Adrenal gland (tissue), 12 donors: Measurements from ENCODE around the gene DNAH12. TPM values are rescaled to one million over a fixed set of nuclear protein-coding genes. Genes with fewer than 3 reads are reported as not detected.

Source experiments
- DNase-seq, 7 donors: peaks; one replicate each; pipeline ENCODE4 v3.0.0-alpha.2; 2019 to 2020
- H3K27ac ChIP-seq, 5 donors: fragments of 200-600 bp; sonication (generic) in 4 of 5; 1 replicate in 3 of 5; 2 replicates in 2 of 5; pipeline versions ENCODE4 v1.5.1 to v1.8.0; 2016 to 2020; ENCODE audit warnings: mild to moderate bottlenecking in 1 of 5
- H3K27me3 ChIP-seq: fragments of 200-600 bp; 2 replicates; pipeline ENCODE4 v1.8.0; 2021
- H3K36me3 ChIP-seq, 2 donors: fragments of 200-600 bp; replicated peaks in 1 of 2; 1 replicate in 1 of 2; 2 replicates in 1 of 2; pipeline versions ENCODE4 v1.5.1 to v1.8.0; 2018 to 2022
- H3K4me1 ChIP-seq, 2 donors: fragments of 200-600 bp; replicated peaks in 1 of 2; 1 replicate in 1 of 2; 2 replicates in 1 of 2; pipeline versions ENCODE4 v1.5.1 to v1.8.0; 2018 to 2021
- H3K4me3 ChIP-seq, 4 donors: fragments of 200-600 bp; sonication (generic) in 3 of 4; one replicate each; pipeline ENCODE4 v1.5.1; 2016 to 2018
- H3K9me3 ChIP-seq, 3 donors: fragments of 200-600 bp; sonication (generic) in 1 of 3; replicated peaks in 1 of 3; 1 replicate in 2 of 3; 2 replicates in 1 of 3; pipeline versions ENCODE4 v1.5.1 to v1.8.0; 2016 to 2021
- POLR2A ChIP-seq, 2 donors: fragments of 450-650 bp; IDR thresholded peaks; one replicate each; pipeline ENCODE4 v1.6.1; 2017; ENCODE audit warnings: antibody characterized with exemption in 2 of 2, mild to moderate bottlenecking in 2 of 2, moderate library complexity in 1 of 2
- WGBS, 4 donors: extraction: QIAGEN DNeasy Blood & Tissue Kit in 2 of 4; methylation state at CpG; one replicate each; pipeline versions ENCODE4 v1.1.5 to v1.1.7; 2013 to 2017; 5-methylcytosine and 5-hydroxymethylcytosine counted together
- intact Hi-C, 2 donors: fragments of 100-400 bp; cut with DNase I; formaldehyde crosslinking; loops; one replicate each; pipeline versions ENCODE4 v1.14.1 to v1.15.0; 2022 to 2023
- polyA plus RNA-seq, 3 donors: library from polyadenylated mRNA; stranded (reverse); fragments of 200-250 nt in 2 of 3; fragments of 350-450 nt in 1 of 3; fragmentation: Illumina TruSeq in 1 of 3; extraction: RNeasy Lipid Tissue Mini Kit (QIAGEN cat#74804) in 1 of 3; gene quantifications; one replicate each; pipeline ENCODE4 v1.2.3, GENCODE V29; 2013 to 2014
- total RNA-seq, 9 donors: library from RNA; depleted of rRNA in 4 of 9; stranded (reverse); fragments of >200 nt in 4 of 9; fragments of 120-200 nt in 1 of 9; fragmentation: NEBNext Ultra II Directional in 1 of 9; extraction: Animal tissue kit (Norgen Biotek cat#: 25700) in 1 of 9; gene quantifications; one replicate each; pipeline versions ENCODE4 v1.1.0 to v1.2.4, GENCODE V29; 2013 to 2023
- TF ChIP-seq, protein P1 (sequence below), 6 experiments: fragments of 450-650 bp in 4 of 6; fragments of 200-600 bp in 2 of 6; sonication (generic) in 1 of 6; IDR thresholded peaks; 1 replicate in 5 of 6; 2 replicates in 1 of 6; pipeline versions ENCODE4 v1.5.1 to v1.8.0; 2016 to 2021; ENCODE audit warnings: antibody characterized with exemption in 6 of 6, mild to moderate bottlenecking in 2 of 6, moderate library complexity in 1 of 6
- donor health status: healthy with polysubstance abuse.
- donor health status: Bipolar disorder and iron deficiency.
- donor health status: DM: yes; HTN: yes; CAD: no.
- donor health status: DM: no; HTN: no; CAD: no.
- donor health status: DM: no; HTN: no; CAD: no.
- donor health status: DM: yes; HTN: yes; CAD: no.

Gene DNAH12
- total and polyA plus RNA-seq, 12 donors, result 0.16 to 1.8 (median 0.58) TPM

DNA sequence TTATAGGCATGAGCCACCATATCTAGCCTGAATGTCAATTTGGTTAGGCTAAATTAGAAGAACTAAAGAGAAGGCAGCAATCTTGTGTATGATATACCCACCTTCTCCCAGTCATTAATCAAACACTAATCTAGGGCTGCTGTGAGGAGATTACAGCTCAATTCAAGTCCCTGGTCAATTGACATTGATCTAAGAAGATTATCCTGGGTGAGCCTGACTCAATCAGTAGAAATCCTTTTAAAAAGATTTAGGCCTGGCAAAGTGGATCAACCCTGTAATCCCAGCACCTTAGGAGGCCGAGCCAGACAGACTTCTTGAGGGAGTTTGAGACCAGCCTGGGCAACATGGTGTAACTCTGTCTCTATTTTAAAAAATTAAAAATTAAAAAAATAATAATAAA, 2.5 kb upstream of the DNAH12 start:
- no peak overlapping the region for H3K27ac ChIP-seq
- TF ChIP-seq, protein P1, sequence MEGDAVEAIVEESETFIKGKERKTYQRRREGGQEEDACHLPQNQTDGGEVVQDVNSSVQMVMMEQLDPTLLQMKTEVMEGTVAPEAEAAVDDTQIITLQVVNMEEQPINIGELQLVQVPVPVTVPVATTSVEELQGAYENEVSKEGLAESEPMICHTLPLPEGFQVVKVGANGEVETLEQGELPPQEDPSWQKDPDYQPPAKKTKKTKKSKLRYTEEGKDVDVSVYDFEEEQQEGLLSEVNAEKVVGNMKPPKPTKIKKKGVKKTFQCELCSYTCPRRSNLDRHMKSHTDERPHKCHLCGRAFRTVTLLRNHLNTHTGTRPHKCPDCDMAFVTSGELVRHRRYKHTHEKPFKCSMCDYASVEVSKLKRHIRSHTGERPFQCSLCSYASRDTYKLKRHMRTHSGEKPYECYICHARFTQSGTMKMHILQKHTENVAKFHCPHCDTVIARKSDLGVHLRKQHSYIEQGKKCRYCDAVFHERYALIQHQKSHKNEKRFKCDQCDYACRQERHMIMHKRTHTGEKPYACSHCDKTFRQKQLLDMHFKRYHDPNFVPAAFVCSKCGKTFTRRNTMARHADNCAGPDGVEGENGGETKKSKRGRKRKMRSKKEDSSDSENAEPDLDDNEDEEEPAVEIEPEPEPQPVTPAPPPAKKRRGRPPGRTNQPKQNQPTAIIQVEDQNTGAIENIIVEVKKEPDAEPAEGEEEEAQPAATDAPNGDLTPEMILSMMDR (IDR thresholded peaks at IDR 0.05), result no peak
- TF ChIP-seq POLR2A (IDR thresholded peaks at IDR 0.05), result no peak
- no peaks in the 10 kb centered on the region for H3K9me3 ChIP-seq
- peaks cover 6 to 19% of the 10 kb centered on the region in 2 donors for H3K4me1 ChIP-seq
- intact Hi-C loops, result no loop called here
- no peaks in the 10 kb centered on the region for H3K27me3 ChIP-seq
- no peak overlapping the region for H3K4me3 ChIP-seq
- no peak for DNase-seq
- 88 to 100% (median 92%) methylated on average over 1 of the region's 1 CpG for WGBS, 4 donors
- H3K36me3 ChIP-seq, result no peaks in the 10 kb centered on the region

DNA sequence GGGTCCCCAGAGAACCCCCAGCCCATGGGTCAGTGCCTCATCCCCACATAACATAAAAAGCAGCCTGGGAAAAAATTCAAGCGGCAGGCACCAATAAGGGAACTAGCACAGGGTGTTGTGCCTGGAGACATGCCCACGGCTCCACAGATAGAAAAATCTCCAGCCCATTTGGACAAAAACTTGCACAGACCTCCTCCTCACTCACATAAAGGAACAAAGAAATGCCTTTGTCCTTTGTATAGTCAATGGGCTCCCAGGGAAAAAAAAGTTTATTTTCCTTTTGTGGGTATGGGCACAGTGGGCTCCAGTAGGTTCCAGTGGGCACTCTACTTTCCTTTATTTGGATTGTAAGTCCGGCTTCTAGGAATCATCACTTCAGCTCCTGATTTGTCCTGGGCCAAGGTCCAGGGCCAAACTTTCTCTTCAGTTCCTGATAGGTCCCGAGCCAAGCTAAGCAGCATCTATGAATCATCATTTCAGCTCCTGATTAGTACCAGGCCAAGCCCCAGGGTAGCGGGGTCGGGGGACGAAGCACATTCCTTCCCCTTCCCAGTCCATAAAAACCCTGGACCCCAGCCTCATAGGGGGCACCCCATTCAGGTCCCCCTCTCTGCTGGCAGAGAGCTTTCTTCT, 1.6 kb upstream of the DNAH12 start:
- intact Hi-C loops, result no loop called here
- DNase-seq, result peak; percentile 42 to 81 (median 74)
- WGBS, 4 donors, result 37 to 49% (median 46%) methylated on average over 7 of the region's 7 CpGs
- Histone ChIP-seq H3K36me3 (no peaks in the 10 kb centered on the region), H3K4me1 (peaks cover 6 to 19% of the 10 kb centered on the region in 2 donors), H3K27me3 (no peaks in the 10 kb centered on the region), H3K9me3 (no peaks in the 10 kb centered on the region), H3K4me3 (no peak overlapping the region), H3K27ac (peak overlapping the region in 4 of 5 donors; percentile 7 to 51 (median 30))
- TF ChIP-seq POLR2A (IDR thresholded peaks at IDR 0.05), result no peak

DNA sequence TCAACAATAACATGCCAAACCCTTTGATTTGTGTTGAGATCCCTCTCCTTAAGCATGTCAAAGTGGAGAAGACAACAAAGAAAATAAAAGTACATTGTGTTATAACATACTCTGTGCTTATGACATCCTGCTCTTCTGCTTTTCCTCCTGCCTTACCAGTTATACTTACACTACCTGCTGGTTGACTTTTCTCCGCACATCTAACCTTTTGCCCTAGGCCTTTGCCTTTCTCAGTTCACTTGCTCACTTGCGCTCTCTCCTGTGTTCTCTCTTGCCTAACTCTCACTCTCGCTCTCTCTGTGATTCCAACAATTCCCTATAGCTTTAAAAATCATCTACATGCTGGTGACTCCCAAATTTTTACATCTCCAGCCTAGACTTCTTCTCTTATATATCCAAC, 5.7 kb downstream of the DNAH12 start:
- no peak overlapping the region for H3K4me3 ChIP-seq
- H3K9me3 ChIP-seq, result no peaks in the 10 kb centered on the region
- H3K4me1 ChIP-seq, result no peaks in the 10 kb centered on the region
- intact Hi-C loops, result no loop called here
- H3K36me3 ChIP-seq, result no peaks in the 10 kb centered on the region
- H3K27me3 ChIP-seq, result no peaks in the 10 kb centered on the region
- H3K27ac ChIP-seq, result no peak overlapping the region
- TF ChIP-seq, protein P1 (IDR thresholded peaks at IDR 0.05), result no peak
- TF ChIP-seq POLR2A (IDR thresholded peaks at IDR 0.05), result no peak
- no peak for DNase-seq
- 90 to 95% (median 94%) methylated on average over 3 of the region's 3 CpGs for WGBS, 4 donors

DNA sequence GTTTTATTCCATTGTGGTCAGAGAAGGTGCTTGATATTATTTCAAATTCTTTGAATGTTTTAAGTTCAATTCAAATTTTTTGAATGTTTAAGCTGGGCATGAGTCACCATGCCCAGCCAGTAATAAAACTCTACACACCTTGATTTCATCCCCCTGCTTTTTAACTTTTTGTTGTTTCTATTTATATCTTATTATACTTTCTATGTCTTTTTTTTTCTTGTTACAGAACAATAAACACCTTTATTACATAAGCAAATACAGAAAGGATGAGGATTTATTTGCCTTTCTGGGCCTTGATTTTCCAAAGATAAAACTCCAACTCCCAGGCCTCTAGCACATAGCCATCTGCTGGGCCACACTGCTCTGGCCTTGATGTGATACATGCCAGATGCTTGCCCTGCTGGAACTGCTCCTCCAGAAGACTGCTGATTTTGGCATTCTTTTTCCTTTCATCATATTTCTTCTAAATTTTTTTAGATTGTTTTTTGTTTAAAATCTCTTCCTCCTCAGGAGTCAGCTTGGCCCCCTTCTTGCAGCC, 14.0 kb downstream of the DNAH12 start:
- no peaks in the 10 kb centered on the region for H3K36me3 ChIP-seq
- intact Hi-C loops, result no loop called here
- TF ChIP-seq, protein P1 (IDR thresholded peaks at IDR 0.05), result no peak
- TF ChIP-seq POLR2A (IDR thresholded peaks at IDR 0.05), result no peak
- no peak overlapping the region for H3K4me3 ChIP-seq
- H3K27me3 ChIP-seq, result no peaks in the 10 kb centered on the region
- no peak for DNase-seq
- H3K9me3 ChIP-seq, result no peaks in the 10 kb centered on the region
- H3K27ac ChIP-seq, result no peak overlapping the region
- H3K4me1 ChIP-seq, result no peaks in the 10 kb centered on the region
